GM18499 (cell line): ENCODE measurements around the gene TOPBP1.
"Not testable (repeated sequence)": the region's sequence is repeated elsewhere in the genome, so short reads cannot be mapped to it uniquely, and the experiment has no call there.

ENCODE experiments used
- ATAC-seq: cut with Tn5 transposase; IDR thresholded peaks from one replicate; pipeline ENCODE4 v1.9.1; 2021; ENCODE audit warnings: moderate number of reproducible peaks; ENCODE audit not compliant: insufficient read depth, unreplicated experiment

The TOPBP1 gene

DNA sequence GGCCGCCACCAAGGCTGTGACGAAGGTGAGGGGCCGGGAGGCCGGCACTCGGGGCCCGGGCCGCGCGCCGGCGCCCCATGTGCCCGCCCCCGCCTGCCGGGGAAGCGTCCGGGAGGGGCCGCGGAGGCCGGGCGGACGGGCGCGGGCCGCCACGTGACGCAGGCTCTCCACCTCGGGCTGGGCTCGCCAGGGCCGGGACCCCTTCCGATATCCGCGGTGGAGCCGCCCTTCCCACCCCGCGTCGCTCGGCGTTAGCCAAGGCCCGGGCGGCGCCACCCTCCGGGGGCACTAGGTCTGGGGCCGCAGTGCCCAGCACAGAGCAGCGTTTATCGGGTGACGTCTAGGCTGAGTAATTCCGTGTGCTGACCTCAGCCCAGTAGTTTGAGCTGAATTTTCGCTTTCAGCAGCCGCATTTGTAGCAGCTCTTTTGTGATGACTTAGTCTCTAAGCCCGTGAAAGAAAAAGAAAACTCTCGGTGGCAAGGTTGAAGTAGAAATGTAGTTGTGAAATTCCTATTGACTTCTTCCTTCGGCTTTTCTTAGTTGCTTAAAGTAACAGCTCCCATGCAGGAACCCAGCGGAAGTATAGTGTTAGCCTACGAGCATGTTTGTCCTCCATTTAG is 87.4 kb downstream of the TOPBP1 start:
- no peak for ATAC-seq

DNA sequence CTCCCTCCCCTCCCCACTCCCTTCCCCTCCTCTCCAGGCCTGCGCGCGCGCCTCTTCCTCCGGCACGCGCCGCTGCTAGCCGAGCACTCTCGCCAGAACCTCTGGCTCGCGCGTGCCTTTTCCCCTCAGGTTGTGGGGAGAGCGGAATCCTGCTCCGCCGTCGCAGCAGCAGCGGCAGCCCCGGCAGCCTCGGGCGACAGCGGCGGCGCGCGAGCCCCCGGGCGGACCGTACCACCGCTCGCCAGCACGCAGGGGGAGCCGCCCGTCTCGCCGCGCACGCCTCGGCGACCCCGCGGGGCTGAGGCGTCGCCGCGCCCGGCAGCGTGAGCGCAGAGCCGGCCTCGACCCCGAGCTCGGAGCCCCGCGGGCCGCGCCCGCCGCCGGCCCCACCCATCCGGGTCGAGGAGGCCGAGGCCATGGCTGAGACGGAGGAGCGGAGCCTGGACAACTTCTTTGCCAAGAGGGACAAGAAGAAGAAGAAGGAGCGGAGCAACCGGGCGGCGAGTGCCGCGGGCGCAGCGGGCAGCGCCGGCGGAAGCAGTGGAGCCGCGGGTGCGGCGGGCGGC is 88.0 kb downstream of the TOPBP1 start, which contains the start of gene CDV3:
TSS of gene CDV3 (plus strand) at position 58 of the 566 bp plus-strand sequence. CDS start at position 417, 359 bp downstream.
- ATAC-seq, result peak; percentile 1

DNA sequence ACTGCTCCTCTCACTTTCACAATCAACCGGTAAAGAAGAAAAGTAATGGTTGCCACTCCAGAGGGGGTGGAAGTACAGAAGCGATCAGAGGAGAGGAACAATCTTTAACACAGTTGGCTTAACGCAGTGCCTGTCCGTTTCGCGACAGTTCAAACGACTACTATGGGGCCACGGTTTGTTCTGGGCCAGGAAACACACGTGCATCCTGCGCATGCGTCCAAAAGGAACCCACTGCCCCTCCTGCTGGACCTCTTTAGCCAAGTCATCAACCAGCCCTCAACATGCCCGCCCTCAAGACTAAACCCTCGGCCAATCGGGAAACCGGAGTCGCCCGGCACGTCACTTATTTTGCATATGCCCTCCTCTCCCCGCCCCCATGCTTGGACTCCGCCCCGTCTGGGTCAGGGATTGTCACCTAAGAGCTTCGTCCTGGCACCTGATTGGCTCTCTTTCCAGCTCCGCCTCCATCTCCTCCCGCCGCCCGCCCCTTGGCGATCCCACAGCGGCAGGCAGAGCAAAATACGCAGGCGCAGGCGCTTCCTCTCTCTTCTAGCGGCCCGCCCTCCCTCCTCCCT is 88.6 kb downstream of the TOPBP1 start:
- peak; percentile 50 for ATAC-seq

DNA sequence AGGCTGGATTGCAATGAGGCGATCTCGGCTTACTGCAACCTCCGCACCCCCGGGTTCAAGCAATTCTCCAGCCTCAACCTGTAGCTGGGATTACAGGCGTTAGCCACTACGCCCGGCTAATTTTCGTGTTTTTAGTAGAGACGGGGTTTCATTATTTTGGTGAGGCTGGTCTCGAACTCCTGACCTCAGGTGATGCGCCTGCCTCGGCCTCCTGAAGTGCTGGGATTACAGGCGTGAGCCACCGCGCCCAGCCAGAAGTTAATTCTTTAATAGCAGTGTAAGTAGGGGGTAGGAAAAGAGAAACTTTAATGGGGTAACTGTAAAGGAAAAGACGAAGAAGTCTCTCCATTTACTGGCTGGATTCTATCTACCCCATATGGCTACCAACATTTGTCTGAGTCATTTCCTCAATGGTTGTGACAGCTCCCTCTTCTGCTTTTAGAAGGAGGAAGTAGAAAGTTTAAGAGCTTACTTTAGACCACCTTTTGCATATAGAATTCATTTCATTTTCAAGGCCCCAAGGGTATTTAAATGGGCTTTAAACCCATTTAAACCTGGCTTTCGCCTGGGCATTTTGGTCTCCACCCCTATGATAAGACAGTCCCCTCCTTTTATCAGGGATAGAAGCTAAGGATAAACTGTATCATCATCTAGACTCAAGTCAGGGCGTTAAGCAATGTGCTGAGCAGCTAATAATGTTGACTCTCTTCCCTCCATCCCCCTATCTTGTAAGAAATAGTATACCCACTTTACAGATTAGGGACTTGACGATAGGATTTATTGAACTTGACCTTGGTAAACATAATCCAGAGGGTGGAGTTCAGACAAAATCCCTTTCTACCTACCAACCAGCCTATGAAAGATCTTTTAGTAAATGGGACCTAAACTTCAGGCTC is 89.3 kb downstream of the TOPBP1 start:
- peak; percentile 29 for ATAC-seq

DNA sequence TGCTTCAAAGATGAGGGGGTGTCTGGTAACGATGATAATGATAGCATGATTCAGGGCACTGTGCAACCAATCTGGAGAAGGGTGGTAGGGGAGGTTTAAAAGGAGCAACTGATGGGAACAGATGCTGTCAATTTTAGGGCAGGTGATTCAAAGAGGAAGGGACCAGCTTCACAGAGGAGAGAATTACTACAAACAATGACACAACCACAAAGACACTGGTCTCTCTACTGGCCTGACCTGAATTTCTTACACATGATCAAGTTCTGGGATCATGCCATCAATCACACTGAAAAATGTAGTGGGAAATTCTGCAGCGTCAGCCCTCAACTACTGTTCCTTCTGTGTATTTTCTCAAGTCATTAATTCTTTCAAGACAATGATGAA is 90.8 kb downstream of the TOPBP1 start:
- no peak for ATAC-seq

DNA sequence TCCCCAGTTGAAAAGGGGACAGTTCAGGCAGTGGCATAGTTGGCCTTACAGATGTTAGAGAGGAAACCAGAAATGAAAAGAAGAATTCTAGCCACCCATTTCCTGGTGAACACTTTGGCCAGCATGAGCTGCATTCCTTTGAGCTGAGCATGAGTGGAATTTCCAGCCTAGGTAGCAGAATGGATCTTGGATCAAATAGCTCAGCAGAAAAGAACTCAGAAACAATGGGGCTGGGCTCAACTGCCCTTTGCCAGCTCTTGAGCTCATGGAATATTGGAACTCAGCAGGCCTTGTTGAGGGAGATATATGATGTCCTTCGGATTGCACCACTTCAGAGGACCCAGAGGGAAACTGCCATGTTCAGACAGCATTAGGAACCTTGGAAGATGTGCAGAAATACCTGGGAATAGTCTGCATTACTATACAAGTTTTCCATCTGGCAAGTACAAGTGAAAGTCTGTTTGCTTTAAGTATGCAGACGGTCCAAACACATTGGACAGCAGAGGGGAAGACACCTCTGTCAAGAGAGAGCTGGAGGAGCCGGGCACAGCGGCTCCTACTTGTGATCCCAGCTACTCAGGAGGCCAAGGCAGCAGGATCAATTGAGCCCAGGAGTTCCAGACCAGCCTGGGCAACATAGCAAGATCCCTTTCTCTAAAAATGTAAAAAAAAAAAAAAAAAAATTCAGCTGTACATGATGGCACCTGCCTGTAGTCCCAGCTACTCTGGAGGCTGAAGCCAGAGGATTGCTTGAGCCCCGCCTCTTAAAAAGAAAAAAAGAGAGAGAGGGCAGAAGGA is 91.4 kb downstream of the TOPBP1 start:
- ATAC-seq, result no peak

DNA sequence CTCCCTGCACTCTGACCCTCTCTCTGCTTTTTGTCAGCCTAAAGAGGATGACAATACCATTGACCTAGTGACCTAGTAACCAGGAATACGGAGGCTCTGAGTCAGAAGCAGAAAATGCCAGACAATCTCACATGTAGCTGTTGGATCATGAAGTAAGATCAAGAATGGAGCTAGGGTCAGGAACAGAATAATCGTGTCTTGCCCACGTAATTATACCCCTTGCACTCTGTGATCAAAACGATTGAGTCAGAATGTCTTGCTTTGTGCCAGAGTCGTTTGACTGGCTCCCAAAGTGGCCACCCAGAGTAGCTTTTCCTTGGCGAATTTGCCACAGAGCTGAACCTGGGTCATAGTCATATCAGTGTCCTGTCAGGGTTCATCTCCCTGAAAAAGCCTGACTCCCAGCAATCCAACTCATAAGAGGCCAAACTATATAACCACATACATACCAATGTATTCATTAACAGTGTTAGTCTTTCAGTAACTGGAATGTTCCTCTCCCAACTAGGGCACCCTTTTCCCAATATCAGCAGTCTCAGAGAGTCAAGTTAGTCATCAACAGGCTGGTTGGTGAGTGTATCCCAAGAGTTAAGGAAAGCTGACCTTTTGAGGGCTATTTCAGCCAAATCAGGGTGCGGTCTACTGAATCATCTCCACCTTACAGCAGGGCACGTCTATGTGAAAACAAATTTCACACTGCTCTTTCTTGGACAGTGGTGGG is 93.3 kb downstream of the TOPBP1 start:
- ATAC-seq, result no peak

DNA sequence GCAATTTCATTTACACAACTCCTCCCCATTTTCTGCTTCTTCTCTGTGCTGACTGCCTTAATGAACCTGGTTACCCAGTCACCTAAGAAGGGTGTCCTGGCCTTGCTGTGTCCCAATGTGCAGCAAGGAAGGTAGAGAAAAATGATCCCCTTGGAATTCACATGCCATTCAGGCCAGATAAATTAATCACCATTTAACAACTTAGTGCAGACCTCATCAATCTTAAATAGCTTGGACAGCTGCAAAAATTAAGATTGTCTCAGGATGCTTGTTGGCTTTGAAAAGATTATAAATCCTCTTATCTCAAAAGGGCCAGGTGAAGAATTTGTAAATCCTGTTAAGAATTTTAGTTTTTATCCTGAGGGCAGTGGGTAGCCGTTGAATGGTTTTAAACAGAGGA is 97.9 kb downstream of the TOPBP1 start:
- no peak for ATAC-seq

DNA sequence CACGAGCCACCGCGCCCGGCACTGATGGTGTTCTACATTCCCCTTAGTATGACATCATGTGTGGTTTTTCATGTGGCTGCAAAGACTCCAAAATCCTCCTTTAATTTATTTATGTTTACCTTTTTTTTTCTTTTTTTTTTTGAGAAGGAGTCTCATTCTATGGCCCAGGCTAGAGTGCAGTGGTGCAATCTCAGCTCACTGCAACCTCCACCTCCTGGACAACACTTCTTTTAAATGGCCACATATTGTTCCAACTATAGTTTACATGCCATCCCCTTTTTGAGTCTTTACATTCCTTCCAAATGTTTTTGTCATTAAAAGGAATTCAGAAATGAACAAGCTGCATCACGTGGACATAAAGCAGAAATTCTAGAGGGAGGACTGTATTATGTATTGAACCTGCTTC is 98.6 kb downstream of the TOPBP1 start:
- ATAC-seq, result no peak

DNA sequence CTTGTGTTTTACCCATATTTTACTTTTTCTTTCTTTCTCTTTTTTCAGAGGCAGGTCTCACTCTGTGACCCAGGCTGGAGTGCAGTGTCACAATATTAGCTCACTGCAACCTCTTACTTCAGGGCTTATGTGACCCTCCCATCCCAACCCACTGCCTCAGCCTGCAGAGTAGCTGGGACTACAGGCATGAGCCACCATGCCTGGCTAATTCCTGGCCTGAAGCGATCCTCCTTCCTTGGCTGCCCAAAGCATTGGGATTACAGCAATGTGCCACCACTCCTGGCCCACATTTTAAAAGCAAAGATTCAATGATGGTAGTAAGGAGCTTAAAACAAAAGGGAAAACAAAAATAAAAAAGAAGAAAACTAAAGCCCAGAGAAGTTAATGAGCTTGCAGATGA is 99.4 kb downstream of the TOPBP1 start:
- no peak for ATAC-seq

DNA sequence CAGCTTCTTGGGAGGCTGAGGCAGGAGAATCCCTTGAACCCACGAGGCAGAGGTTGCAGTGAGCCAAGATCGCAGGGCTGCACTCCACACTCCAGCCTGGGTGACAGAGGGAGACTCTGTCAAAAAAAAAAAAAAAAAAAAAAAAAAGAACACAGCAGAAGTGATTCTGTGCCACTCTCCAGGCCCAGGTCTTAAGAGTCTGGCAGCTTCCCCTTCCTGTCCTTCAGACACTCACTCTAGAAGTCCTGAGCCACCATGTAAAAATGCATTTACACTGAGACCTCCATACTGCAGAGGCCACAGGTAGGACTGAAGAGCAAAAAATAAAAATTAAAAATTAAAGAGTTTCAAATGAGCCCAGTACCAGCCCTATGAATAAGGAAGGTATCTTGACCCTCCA is 100.1 kb downstream of the TOPBP1 start:
- no peak for ATAC-seq

DNA sequence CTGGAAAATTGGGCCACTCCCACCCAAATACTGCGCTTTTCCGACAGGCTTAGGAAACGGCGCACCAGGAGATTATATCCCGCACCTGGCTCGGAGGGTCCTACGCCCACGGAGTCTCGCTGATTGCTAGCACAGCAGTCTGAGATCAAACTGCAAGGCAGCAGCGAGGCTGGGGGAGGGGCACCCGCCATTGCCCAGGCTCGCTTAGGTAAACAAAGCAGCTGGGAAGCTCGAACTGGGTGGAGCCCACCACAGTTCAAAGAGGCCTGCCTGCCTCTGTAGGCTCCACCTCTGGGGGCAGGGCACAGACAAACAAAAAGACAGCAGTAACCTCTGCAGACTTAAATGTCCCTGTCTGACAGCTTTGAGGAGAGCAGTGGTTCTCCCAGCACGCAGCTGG is 110.2 kb downstream of the TOPBP1 start:
- not testable (repeated sequence) for ATAC-seq
